ENCODE results near the gene NHLH1.

The NHLH1 gene

DNA sequence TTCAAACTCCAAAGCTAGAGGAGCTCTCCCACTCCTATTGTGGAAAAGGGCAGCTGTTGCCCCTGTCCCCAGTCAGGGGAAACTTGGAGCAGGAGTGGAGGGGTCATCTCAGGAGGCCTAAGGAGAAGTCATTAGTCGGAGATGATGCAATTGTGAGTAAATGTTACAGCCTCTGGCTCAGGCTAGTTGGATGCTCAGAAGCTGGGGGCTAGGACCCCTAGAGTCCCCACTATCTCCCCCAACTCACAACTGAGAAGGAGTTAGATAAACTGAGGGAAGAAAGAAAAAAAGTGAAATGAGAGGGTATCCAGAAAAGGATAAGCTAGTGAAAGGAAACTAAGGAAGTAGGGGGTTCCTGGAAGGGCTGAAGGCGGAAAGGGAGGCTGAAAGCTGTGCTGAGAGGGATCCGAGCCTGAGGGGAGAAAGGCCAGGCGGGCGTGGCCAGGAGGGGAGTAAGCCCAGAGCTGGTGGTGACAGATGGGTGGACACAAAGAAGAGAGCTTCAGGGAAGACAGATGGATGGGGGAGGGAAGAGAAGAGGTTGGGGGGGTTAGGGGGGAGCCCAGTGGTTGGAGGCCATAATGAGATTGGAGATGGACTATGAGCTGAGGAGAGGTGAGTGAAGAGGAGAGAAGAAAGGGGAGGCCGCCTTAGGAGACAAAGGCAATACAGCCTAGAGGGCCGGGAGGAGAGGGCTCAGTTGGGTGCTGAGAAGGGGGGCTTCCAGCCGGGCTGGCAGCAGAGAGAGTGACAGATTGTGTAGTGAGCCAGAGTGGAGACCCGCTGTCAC is 4.5 kb upstream of the NHLH1 start:
- H3K4me3 ChIP-seq (replicated peaks; ENCODE audit: low read depth, low read length) = no peak overlapping the region
- TF ChIP-seq, protein P1, sequence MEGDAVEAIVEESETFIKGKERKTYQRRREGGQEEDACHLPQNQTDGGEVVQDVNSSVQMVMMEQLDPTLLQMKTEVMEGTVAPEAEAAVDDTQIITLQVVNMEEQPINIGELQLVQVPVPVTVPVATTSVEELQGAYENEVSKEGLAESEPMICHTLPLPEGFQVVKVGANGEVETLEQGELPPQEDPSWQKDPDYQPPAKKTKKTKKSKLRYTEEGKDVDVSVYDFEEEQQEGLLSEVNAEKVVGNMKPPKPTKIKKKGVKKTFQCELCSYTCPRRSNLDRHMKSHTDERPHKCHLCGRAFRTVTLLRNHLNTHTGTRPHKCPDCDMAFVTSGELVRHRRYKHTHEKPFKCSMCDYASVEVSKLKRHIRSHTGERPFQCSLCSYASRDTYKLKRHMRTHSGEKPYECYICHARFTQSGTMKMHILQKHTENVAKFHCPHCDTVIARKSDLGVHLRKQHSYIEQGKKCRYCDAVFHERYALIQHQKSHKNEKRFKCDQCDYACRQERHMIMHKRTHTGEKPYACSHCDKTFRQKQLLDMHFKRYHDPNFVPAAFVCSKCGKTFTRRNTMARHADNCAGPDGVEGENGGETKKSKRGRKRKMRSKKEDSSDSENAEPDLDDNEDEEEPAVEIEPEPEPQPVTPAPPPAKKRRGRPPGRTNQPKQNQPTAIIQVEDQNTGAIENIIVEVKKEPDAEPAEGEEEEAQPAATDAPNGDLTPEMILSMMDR (IDR thresholded peaks at IDR 0.05; ENCODE audit: low read length, missing control alignments) = no peak
- no peak for DNase-seq (ENCODE audit: low read depth)

DNA sequence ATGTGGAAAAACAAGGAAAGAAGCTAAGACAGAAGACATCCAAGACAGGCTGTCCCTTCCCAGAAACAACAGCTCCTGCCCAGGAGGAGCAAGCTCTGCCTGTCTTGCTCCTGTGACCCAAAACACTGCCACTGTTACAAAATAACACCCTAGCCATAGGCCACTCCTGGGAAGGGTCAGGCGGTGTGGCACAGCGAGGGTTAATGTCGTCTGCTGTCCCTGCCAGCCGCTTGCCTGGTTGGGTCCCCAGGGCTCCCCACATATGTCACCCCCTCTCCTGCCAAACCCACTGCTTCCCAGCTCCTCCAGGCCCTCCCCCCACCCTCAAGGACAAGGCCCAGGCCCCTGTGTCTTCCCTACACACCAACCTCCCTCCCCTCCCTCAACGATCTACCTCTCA is 3.9 kb upstream of the NHLH1 start:
- no peak overlapping the region for H3K4me3 ChIP-seq (replicated peaks; ENCODE audit: low read depth, low read length)
- TF ChIP-seq, protein P1 (IDR thresholded peaks at IDR 0.05; ENCODE audit: low read length, missing control alignments) = no peak
- no peak for DNase-seq (ENCODE audit: low read depth)

DNA sequence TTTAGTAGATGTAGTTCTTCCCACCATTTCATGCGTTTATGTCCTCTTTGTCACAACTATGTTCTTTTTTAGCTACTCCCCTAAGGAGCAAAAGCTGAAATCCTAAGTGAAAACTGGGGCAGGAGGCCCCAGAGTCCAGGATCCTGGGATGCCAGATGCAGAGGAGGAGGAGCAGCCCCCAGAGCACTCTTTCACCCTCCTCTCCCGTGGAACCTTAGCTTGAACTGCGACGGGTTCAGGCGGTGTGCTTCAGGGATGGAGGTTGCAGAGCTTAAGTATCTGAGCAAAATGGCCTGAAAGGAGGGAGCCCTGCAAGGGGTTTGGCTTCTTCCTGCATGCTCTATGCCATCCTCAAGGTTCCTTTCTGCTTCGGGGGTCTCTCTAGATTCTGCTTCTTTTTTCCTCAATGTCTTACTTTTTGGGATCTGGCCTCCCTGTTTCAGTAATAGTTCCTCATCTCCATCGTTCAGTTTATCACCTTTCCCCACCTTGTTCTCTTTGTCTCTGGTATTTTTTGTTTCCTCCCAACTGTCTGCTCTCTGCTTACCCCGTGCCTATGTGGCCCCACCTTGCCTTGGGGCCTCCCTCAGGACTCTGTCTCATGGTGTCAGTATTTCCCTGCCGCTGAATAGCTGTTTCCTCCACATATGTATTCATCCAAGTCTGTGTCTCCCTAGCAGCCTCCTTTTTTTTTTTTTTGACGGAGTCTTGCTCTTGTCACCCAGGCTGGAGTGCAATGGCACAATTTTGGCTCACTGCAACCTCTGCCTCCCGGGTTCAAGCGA is 2.7 kb upstream of the NHLH1 start:
- no peak overlapping the region for H3K4me3 ChIP-seq (replicated peaks; ENCODE audit: low read depth, low read length)
- no peak for DNase-seq (ENCODE audit: low read depth)
- TF ChIP-seq, protein P1 (IDR thresholded peaks at IDR 0.05; ENCODE audit: low read length, missing control alignments) = no peak

DNA sequence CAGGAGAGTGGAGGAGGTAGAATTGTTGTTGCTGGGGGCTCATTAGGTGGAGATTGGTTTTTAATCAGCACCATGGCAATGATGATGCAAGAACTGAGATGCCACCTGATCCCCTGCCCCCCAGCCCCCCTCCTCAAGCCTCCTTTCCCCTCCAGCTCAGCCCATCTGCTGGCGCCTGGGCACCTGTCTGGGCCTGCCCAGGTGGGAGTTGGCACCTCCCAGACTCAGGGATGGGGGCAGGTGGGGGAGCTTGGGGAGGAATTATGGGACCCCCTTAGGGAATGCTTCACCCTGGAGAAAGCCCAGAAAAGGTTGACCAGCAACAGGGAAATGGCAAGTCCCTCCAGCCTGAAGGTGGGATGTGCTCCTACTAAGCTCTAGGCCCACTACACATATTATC is 1.5 kb upstream of the NHLH1 start:
- TF ChIP-seq, protein P1 (IDR thresholded peaks at IDR 0.05; ENCODE audit: low read length, missing control alignments) = no peak
- no peak overlapping the region for H3K4me3 ChIP-seq (replicated peaks; ENCODE audit: low read depth, low read length)

DNA sequence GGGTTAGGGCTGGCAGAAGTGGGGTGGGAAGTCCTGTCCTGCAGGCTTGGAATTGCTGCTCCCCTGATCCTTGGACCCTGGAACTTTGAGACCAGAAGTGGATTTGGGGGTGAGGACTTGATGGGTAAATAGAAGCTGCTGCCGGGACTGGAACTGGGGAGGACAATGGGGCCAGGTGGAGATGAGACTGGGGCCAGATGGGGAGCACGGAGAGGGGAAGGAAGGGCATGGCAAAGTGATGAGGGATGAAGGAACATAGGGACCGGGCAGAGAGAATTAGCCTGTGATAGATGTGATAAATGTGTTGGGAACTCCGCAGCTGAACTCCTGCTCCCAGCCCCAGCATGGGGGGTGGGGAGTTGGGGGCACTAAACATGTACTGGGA is 637 bp downstream of the NHLH1 start:
- no peak overlapping the region for H3K4me3 ChIP-seq (replicated peaks; ENCODE audit: low read depth, low read length)
- no peak for DNase-seq (ENCODE audit: low read depth)
- TF ChIP-seq, protein P1 (IDR thresholded peaks at IDR 0.05; ENCODE audit: low read length, missing control alignments) = no peak

More for the DNA sequence above, 1.5 kb upstream of the NHLH1 start:
- DNase-seq (ENCODE audit: low read depth) = no peak

DNA sequence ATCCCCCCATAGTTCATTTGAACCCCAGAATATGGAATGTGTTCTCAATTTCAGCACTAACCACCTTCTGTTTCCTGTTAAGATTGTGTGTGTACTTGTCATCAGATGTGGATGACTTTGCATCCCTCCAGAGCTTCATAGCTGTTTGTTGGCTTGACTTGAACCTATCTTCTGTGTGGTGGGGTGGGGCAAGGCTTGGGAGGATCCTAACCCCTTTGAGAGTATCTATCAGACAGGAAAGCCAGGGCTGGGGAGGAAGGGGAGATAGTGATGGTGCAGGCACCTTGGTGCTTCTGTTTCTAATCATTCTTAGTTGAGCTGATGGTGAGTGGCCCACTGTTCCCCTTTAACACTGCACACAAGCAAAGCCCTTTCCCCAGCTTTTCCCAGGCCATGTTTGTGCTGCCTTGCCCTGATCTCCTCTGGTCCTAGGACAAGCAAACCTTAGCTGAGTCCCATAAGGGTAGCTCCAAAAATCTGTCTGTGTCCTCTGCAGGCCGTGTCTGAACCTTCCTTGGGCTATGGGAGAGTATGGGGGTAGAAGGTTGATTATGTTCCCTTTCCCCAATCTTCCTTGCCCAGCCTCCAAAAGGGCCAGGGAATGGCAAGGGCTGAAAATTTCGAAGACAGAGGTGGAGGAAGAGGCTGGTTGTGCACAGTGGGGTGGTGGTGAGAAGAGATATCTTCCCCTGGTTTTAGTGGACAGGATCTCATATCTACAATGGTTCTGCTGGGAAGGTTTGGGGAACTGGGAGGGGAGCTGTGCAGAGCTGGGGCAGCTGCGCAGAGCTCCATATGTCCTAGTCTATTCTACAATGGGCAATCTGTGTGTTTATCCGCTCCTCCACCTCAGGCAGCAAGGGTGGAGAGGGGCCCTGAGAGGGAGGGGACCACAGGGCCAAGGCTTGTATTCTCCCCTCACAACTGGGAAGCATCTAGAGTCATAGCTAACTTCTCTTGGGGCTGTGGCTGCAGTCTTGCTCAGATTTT is 1.4 kb downstream of the NHLH1 start:
- no peak overlapping the region for H3K4me3 ChIP-seq (replicated peaks; ENCODE audit: low read depth, low read length)
- DNase-seq (ENCODE audit: low read depth) = no peak
- TF ChIP-seq, protein P1 (IDR thresholded peaks at IDR 0.05; ENCODE audit: low read length, missing control alignments) = no peak
